ENCODE data around the gene SMCO2.

Gene SMCO2

GRCh38 chr12:27451036-27451825, 4.7 kb downstream of the SMCO2 start:
- no peak overlapping the region for H3K4me3 ChIP-seq
- H3K27ac ChIP-seq, result no peak overlapping the region

- Histone ChIP-seq H3K27ac (no peak overlapping the region), H3K4me3 (no peak overlapping the region)
These were observed 6.9 kb downstream of the SMCO2 start for GRCh38 chr12:27453421-27453820.

- no peak overlapping the region for H3K4me3 ChIP-seq
- H3K27ac ChIP-seq, result no peak overlapping the region
These were observed 9.1 kb downstream of the SMCO2 start for GRCh38 chr12:27455589-27455988.

- no peak overlapping the region for H3K27ac ChIP-seq
These were observed 10.1 kb downstream of the SMCO2 start for GRCh38 chr12:27456618-27457017.

GRCh38 chr12:27460471-27460978, 14.0 kb downstream of the SMCO2 start:
- Histone ChIP-seq H3K4me3 (no peak overlapping the region), H3K27ac (no peak overlapping the region)

More at GRCh38 chr12:27456618-27457017, 10.1 kb downstream of the SMCO2 start:
- H3K4me3 ChIP-seq, result no peak overlapping the region

GRCh38 chr12:27462151-27462694, 15.7 kb downstream of the SMCO2 start:
- H3K4me3 ChIP-seq, result no peak overlapping the region
- peak overlapping the region in 9 of 21 experiments; percentile 0 to 62 (median 18) for H3K27ac ChIP-seq

- H3K27ac ChIP-seq, result peak overlapping the region in 8 of 21 experiments; percentile 0 to 62 (median 17)
- no peak overlapping the region for H3K4me3 ChIP-seq
These were observed 16.3 kb downstream of the SMCO2 start for GRCh38 chr12:27462851-27463250.

GRCh38 chr12:27463511-27464219, 17.1 kb downstream of the SMCO2 start:
- Histone ChIP-seq H3K4me3 (no peak overlapping the region), H3K27ac (peak overlapping the region in 5 of 21 experiments; percentile 0 to 62 (median 10))

GRCh38 chr12:27464220-27464554, 17.7 kb downstream of the SMCO2 start:
- H3K27ac ChIP-seq, result peak overlapping the region in 2 of 21 experiments; percentile 0 to 7
- H3K4me3 ChIP-seq, result no peak overlapping the region

- Histone ChIP-seq H3K27ac (no peak overlapping the region), H3K4me3 (no peak overlapping the region)
These were observed 21.1 kb downstream of the SMCO2 start for GRCh38 chr12:27467641-27468040.

- no peak overlapping the region for H3K27ac ChIP-seq
- no peak overlapping the region for H3K4me3 ChIP-seq
These were observed 21.7 kb downstream of the SMCO2 start for GRCh38 chr12:27468241-27468640.

GRCh38 chr12:27469176-27469736, 22.7 kb downstream of the SMCO2 start:
- H3K27ac ChIP-seq, result no peak overlapping the region
- H3K4me3 ChIP-seq, result no peak overlapping the region

GRCh38 chr12:27472604-27473003, 26.1 kb downstream of the SMCO2 start:
- Histone ChIP-seq H3K4me3 (no peak overlapping the region), H3K27ac (no peak overlapping the region)

- Histone ChIP-seq H3K27ac (peak overlapping the region in 5 of 21 experiments; percentile 12 to 47 (median 39)), H3K4me3 (no peak overlapping the region)
These were observed 27.8 kb downstream of the SMCO2 start for GRCh38 chr12:27474344-27474743.

GRCh38 chr12:27477049-27477448, 30.5 kb downstream of the SMCO2 start:
- Histone ChIP-seq H3K27ac (no peak overlapping the region), H3K4me3 (no peak overlapping the region)

GRCh38 chr12:27478949-27479348, 32.4 kb downstream of the SMCO2 start:
- no peak overlapping the region for H3K27ac ChIP-seq
- no peak overlapping the region for H3K4me3 ChIP-seq

- H3K27ac ChIP-seq, result no peak overlapping the region
These were observed 33.5 kb downstream of the SMCO2 start for GRCh38 chr12:27480016-27480415.

GRCh38 chr12:27486961-27487360, 40.4 kb downstream of the SMCO2 start:
- H3K27ac ChIP-seq, result no peak overlapping the region
- no peak overlapping the region for H3K4me3 ChIP-seq

More at GRCh38 chr12:27480016-27480415, 33.5 kb downstream of the SMCO2 start:
- H3K4me3 ChIP-seq, result no peak overlapping the region

GRCh38 chr12:27488479-27488878, 41.9 kb downstream of the SMCO2 start:
- Histone ChIP-seq H3K4me3 (no peak overlapping the region), H3K27ac (no peak overlapping the region)

- no peak overlapping the region for H3K4me3 ChIP-seq
- no peak overlapping the region for H3K27ac ChIP-seq
These were observed 44.7 kb downstream of the SMCO2 start for GRCh38 chr12:27491226-27491625.

Data from skin epidermis (tissue), 12 donors.